ENCODE results near the gene TNS2.
"Not testable (repeated sequence)": the region's sequence is repeated elsewhere in the genome, so short reads cannot be mapped to it uniquely, and the experiment has no call there.

TNS2 gene

GRCh38 chr12:53105712-53106439, 56.0 kb downstream of the TNS2 start:
- no peak overlapping the region for H3K4me3 ChIP-seq (ENCODE audit: low read length)
- no peak for TF ChIP-seq CTCF (conservative IDR thresholded peaks at IDR 0.05; ENCODE audit: low read length)
- no peak for DNase-seq (ENCODE audit: low read depth)

- H3K4me3 ChIP-seq (ENCODE audit: low read length) = no peak overlapping the region
- TF ChIP-seq CTCF (conservative IDR thresholded peaks at IDR 0.05; ENCODE audit: low read length) = no peak
- no peak for DNase-seq (ENCODE audit: low read depth)
Observed at GRCh38 chr12:53107122-53107521, 57.3 kb downstream of the TNS2 start.

- not testable (repeated sequence) for DNase-seq (ENCODE audit: low read depth); H3K4me3 ChIP-seq (ENCODE audit: low read length)
Observed at GRCh38 chr12:53112431-53112830, 62.6 kb downstream of the TNS2 start.

GRCh38 chr12:53113136-53113705, 63.4 kb downstream of the TNS2 start:
- no peak overlapping the region for H3K4me3 ChIP-seq (ENCODE audit: low read length)
- no peak for DNase-seq (ENCODE audit: low read depth)
- no peak for TF ChIP-seq CTCF (conservative IDR thresholded peaks at IDR 0.05; ENCODE audit: low read length)

- TF ChIP-seq CTCF (conservative IDR thresholded peaks at IDR 0.05; ENCODE audit: low read length) = no peak
- no peak overlapping the region for H3K4me3 ChIP-seq (ENCODE audit: low read length)
- no peak for DNase-seq (ENCODE audit: low read depth)
Observed at GRCh38 chr12:53113951-53114350, 64.1 kb downstream of the TNS2 start.

Measured in AG10803 (cell line).